HCT116 (cell line): ENCODE data around the gene RETREG1. TPM values are rescaled to one million over a fixed set of nuclear protein-coding genes. Genes with fewer than 3 reads are reported as not detected.

Experiments
- ATAC-seq: fragments of 200-7000 bp; cut with Tn5 transposase; 2 replicates; pipeline ENCODE4 v1.9.1; 2020; ENCODE audit warnings: mild to moderate bottlenecking, moderate library complexity
- BruUV-seq: library from RNA; stranded (reverse); fragments of 400-500 nt; replicated peaks from 2 replicates; lab custom pipeline; 2021; lab: Mats Ljungman, UMichigan
- CTCF ChIA-PET: fragments of 300-600 bp; sonication (Branson Sonifier 250); formaldehyde crosslinking; loops from one replicate; lab custom pipeline; 2021; ENCODE audit warnings: antibody characterized with exemption; lab: Charles Lee
- POLR2A ChIA-PET: fragments of 300-600, 350-600 bp; sonication (Branson Sonifier 250); formaldehyde crosslinking; loops from one replicate; lab custom pipeline; 2021; ENCODE audit warnings: antibody characterized with exemption; lab: Charles Lee
- RAD21 ChIA-PET, 2 experiments: fragments of 300-600 bp; sonication (Branson Sonifier 250); formaldehyde crosslinking; loops; one replicate each; lab custom pipeline; 2023; ENCODE audit warnings: low total read pairs in 2 of 2; ENCODE audit not compliant: uncharacterized antibody in 2 of 2, unreplicated experiment in 2 of 2, low non-redundant PET in 1 of 2; lab: Charles Lee
- DNase-seq: peaks from one replicate; pipeline ENCODE4 v3.0.0-alpha.2; 2010; ENCODE audit warnings: low read depth, low spot score
- H2AFZ ChIP-seq: fragments of 200-600 bp; shearing (Covaris generic), sonication (generic); 2 replicates; pipeline ENCODE4 v1.6.1; 2017; ENCODE audit warnings: low read depth, mixed run types, mixed read lengths, antibody characterized with exemption, low read length; ENCODE audit not compliant: poor library complexity, severe bottlenecking
- H3K27ac ChIP-seq: 2 replicates; pipeline ENCODE4 v1.5.1; 2012; ENCODE audit warnings: low read depth, low read length
- H3K27me3 ChIP-seq: fragments of 200-600 bp; sonication (generic); 2 replicates; pipeline ENCODE4 v1.6.1; 2016; ENCODE audit warnings: mixed run types, low read length, mixed read lengths; ENCODE audit not compliant: insufficient read depth
- H3K36me3 ChIP-seq, 2 experiments: fragments of 200-500 bp in 1 of 2; fragments of 200-600 bp in 1 of 2; sonication (Bioruptor generic) in 1 of 2; sonication (generic) in 1 of 2; 2 replicates each; pipeline versions ENCODE4 v1.5.1 to v1.6.1; 2014 to 2016; ENCODE audit warnings: low read length in 2 of 2, inconsistent platforms in 1 of 2, mixed read lengths in 1 of 2, mixed run types in 1 of 2; ENCODE audit not compliant: insufficient read depth in 2 of 2, control insufficient read depth in 1 of 2
- H3K4me1 ChIP-seq, 2 experiments: fragments of 200-600 bp in 1 of 2; sonication (generic) in 1 of 2; 2 replicates each; pipeline versions ENCODE4 v1.5.1 to v1.6.1; 2012 to 2017; ENCODE audit warnings: low read length in 2 of 2, inconsistent platforms in 1 of 2, mild to moderate bottlenecking in 1 of 2, mixed read lengths in 1 of 2, mixed run types in 1 of 2, moderate library complexity in 1 of 2; ENCODE audit not compliant: insufficient read depth in 2 of 2, control insufficient read depth in 1 of 2
- H3K4me2 ChIP-seq: fragments of 200-600 bp; sonication (generic); 2 replicates; pipeline ENCODE4 v1.6.1; 2017; ENCODE audit warnings: mixed run types, low read length, mixed read lengths
- H3K4me3 ChIP-seq, 2 experiments: fragments of 200-600 bp in 1 of 2; sonication (generic) in 1 of 2; replicated peaks in 1 of 2; 2 replicates each; pipeline ENCODE4 v1.5.1; 2011 to 2016; ENCODE audit warnings: low read length in 2 of 2, control low read depth in 1 of 2, low read depth in 1 of 2, mild to moderate bottlenecking in 1 of 2, mixed read lengths in 1 of 2, mixed run types in 1 of 2
- H3K79me2 ChIP-seq: fragments of 200-600 bp; sonication (generic); 2 replicates; pipeline ENCODE4 v1.6.1; 2017; ENCODE audit warnings: mild to moderate bottlenecking, mixed run types, low read length, moderate library complexity, mixed read lengths; ENCODE audit not compliant: insufficient read depth
- H3K9ac ChIP-seq: fragments of 200-600 bp; sonication (generic); 2 replicates; pipeline ENCODE4 v1.6.1; 2016; ENCODE audit warnings: low read length, mixed read lengths
- H3K9me2 ChIP-seq: fragments of 200-600 bp; sonication (generic), shearing (Covaris generic); 2 replicates; pipeline ENCODE4 v1.6.1; 2017; ENCODE audit warnings: mixed run types, mild to moderate bottlenecking, moderate library complexity; ENCODE audit not compliant: insufficient read depth
- H3K9me3 ChIP-seq, 2 experiments: fragments of 200-500 bp in 1 of 2; fragments of 200-600 bp in 1 of 2; sonication (Bioruptor generic) in 1 of 2; sonication (generic) in 1 of 2; 2 replicates each; pipeline ENCODE4 v1.6.1; 2014 to 2017; ENCODE audit warnings: low read length in 2 of 2, mixed read lengths in 2 of 2, inconsistent platforms in 1 of 2, low read depth in 1 of 2, mild to moderate bottlenecking in 1 of 2, mixed run types in 1 of 2, moderate library complexity in 1 of 2; ENCODE audit not compliant: control insufficient read depth in 1 of 2, insufficient read depth in 1 of 2
- H4K20me1 ChIP-seq: fragments of 200-600 bp; sonication (generic), shearing (Covaris generic); 2 replicates; pipeline ENCODE4 v1.6.1; 2017; ENCODE audit warnings: mixed run types, mild to moderate bottlenecking, moderate library complexity; ENCODE audit not compliant: insufficient read depth
- CBX3 ChIP-seq: IDR thresholded peaks from 2 replicates; pipeline ENCODE4 v1.6.1; 2012; ENCODE audit warnings: low read depth
- CEBPB ChIP-seq: IDR thresholded peaks from 2 replicates; pipeline ENCODE4 v1.6.1; 2012; ENCODE audit warnings: low read depth
- EGR1 ChIP-seq: IDR thresholded peaks from 2 replicates; pipeline ENCODE4 v1.6.1; 2012; ENCODE audit warnings: low read depth
- EZH2 ChIP-seq: fragments of 200-600 bp; sonication (generic); IDR thresholded peaks from 2 replicates; pipeline ENCODE4 v1.6.1; 2017; ENCODE audit warnings: antibody characterized with exemption, mixed run types
- EZH2phosphoT487 ChIP-seq: fragments of 200-600 bp; IDR thresholded peaks from 2 replicates; pipeline ENCODE4 v1.6.1; 2018; ENCODE audit warnings: antibody characterized with exemption, borderline replicate concordance
- FOSL1 ChIP-seq: IDR thresholded peaks from 2 replicates; pipeline ENCODE4 v1.6.1; 2012; ENCODE audit warnings: low read depth
- JUND ChIP-seq: IDR thresholded peaks from 2 replicates; pipeline ENCODE4 v1.6.1; 2012
- POLR2A ChIP-seq: IDR thresholded peaks from 2 replicates; pipeline ENCODE4 v1.7.0; 2011; ENCODE audit warnings: borderline replicate concordance; ENCODE audit not compliant: insufficient read depth, insufficient read length; ENCODE audit errors: extremely low read depth
- RAD21 ChIP-seq: IDR thresholded peaks from 2 replicates; pipeline ENCODE4 v1.6.1; 2012; ENCODE audit warnings: low read depth, mild to moderate bottlenecking
- SIN3A ChIP-seq: IDR thresholded peaks from 2 replicates; pipeline ENCODE4 v1.6.1; 2012; ENCODE audit warnings: low read depth
- SP1 ChIP-seq: IDR thresholded peaks from 2 replicates; pipeline ENCODE4 v1.6.1; 2012; ENCODE audit warnings: low read depth
- SRF ChIP-seq: IDR thresholded peaks from 2 replicates; pipeline ENCODE4 v1.6.1; 2012; ENCODE audit warnings: low read depth
- TCF7L2 ChIP-seq: IDR thresholded peaks from 2 replicates; pipeline ENCODE4 v1.7.0; 2011; ENCODE audit warnings: borderline replicate concordance, inconsistent platforms; ENCODE audit not compliant: insufficient read depth, insufficient read length; ENCODE audit errors: extremely low read depth
- ZFX ChIP-seq: fragments of 450-650 bp; IDR thresholded peaks from 2 replicates; pipeline ENCODE4 v1.6.1; 2017
- intact Hi-C: fragments of 100-400 bp; cut with micrococcal nuclease; formaldehyde crosslinking; loops from 2 replicates; pipeline ENCODE4 v1.10.0; 2022
- total RNA-seq: library from RNA; stranded (reverse); gene quantifications from one replicate; pipeline ENCODE4 v1.2.1, GENCODE V29; 2021; ENCODE audit not compliant: unreplicated experiment
- TF ChIP-seq, protein P1 (sequence below): IDR thresholded peaks from 2 replicates; pipeline ENCODE4 v1.6.1; 2012
- TF ChIP-seq, protein P2 (sequence below): IDR thresholded peaks from 2 replicates; pipeline ENCODE4 v1.6.1; 2011; ENCODE audit warnings: mild to moderate bottlenecking, low read length, moderate library complexity; ENCODE audit not compliant: insufficient replicate concordance; ENCODE audit errors: extremely low read depth
- TF ChIP-seq, protein P3 (sequence below): IDR thresholded peaks from 2 replicates; pipeline ENCODE4 v1.6.1; 2012; ENCODE audit warnings: low read depth
- TF ChIP-seq, protein P4 (sequence below): IDR thresholded peaks from 2 replicates; pipeline ENCODE4 v1.6.1; 2012

RETREG1 gene
- total RNA-seq, 1 experiment from 2014 or later, result 6.0 TPM

DNA sequence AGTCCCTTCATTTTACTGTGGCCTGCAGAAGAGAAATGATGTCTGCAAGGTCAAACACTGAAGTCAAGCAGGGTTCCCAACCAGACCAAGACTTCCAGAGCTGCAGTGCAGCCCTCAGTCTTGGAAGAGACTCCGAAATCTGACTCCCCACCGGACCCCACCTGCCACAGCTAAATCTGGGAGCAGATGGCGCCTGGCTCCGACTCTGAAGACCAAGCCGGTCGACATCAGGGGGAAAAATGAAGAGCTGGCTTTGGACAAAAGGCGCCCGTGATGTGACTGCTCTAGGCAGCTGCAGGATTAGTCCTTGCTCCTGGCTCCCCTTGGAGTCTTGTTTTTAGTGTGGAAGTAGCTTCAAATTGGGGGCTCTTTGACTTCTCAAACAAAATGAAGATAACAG, 78.8 kb downstream of the RETREG1 start (continued):
- TF ChIP-seq, protein P1, sequence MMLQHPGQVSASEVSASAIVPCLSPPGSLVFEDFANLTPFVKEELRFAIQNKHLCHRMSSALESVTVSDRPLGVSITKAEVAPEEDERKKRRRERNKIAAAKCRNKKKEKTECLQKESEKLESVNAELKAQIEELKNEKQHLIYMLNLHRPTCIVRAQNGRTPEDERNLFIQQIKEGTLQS, result no peak
- TF ChIP-seq, protein P2, sequence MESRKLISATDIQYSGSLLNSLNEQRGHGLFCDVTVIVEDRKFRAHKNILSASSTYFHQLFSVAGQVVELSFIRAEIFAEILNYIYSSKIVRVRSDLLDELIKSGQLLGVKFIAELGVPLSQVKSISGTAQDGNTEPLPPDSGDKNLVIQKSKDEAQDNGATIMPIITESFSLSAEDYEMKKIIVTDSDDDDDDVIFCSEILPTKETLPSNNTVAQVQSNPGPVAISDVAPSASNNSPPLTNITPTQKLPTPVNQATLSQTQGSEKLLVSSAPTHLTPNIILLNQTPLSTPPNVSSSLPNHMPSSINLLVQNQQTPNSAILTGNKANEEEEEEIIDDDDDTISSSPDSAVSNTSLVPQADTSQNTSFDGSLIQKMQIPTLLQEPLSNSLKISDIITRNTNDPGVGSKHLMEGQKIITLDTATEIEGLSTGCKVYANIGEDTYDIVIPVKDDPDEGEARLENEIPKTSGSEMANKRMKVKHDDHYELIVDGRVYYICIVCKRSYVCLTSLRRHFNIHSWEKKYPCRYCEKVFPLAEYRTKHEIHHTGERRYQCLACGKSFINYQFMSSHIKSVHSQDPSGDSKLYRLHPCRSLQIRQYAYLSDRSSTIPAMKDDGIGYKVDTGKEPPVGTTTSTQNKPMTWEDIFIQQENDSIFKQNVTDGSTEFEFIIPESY, result no peak

DNA sequence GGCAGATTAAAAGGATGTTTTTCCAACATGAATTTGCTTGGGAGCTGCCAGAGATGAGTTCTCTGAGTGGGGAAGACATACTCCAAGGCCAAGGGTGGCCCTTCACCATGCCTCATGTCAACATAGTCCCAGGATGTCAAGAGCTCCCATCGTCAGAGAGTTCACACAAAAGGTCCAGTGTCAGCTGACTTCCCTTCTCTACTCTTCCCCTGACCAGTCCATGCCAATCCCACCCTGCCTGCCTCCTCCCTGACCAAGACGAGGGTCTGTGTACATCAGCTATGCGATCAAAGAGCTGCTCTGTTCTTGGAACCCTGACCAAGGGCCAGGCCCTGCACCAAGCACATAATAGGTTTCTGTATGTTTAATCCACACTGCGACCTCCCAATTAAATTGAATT, 80.0 kb downstream of the RETREG1 start:
- Histone ChIP-seq H3K4me3 (no peak overlapping the region), H3K4me2 (no peak overlapping the region), H3K27ac (no peak overlapping the region), H2AFZ (no peak overlapping the region), H3K4me1 (no peaks in the 10 kb centered on the region; a peak in 1 of 4 replicates), H3K9me3 (no peaks in the 10 kb centered on the region), H3K27me3 (no peaks in the 10 kb centered on the region), H3K36me3 (no peaks in the 10 kb centered on the region), H4K20me1 (no peaks in the 10 kb centered on the region), H3K9me2 (no peaks in the 10 kb centered on the region), H3K79me2 (no peaks in the 10 kb centered on the region), H3K9ac (no peak overlapping the region)
- no peak for ATAC-seq
- no peak for DNase-seq
- ChIA-PET POLR2A (no interaction called here), CTCF (no interaction called here), RAD21 (no interaction called here)
- BruUV-seq, result no TSS peak
- intact Hi-C loops, result no loop called here
- TF ChIP-seq CEBPB, result no peak
- TF ChIP-seq TCF7L2, result no peak
- TF ChIP-seq SIN3A, result no peak
- no peak for TF ChIP-seq JUND
- TF ChIP-seq, protein P2, result no peak
- no peak for TF ChIP-seq SP1
- TF ChIP-seq POLR2A, result no peak
- no peak for TF ChIP-seq SRF
- no peak for TF ChIP-seq EGR1
- TF ChIP-seq ZFX, result no peak
- no peak for TF ChIP-seq EZH2
- no peak for TF ChIP-seq CBX3
- TF ChIP-seq, protein P3, sequence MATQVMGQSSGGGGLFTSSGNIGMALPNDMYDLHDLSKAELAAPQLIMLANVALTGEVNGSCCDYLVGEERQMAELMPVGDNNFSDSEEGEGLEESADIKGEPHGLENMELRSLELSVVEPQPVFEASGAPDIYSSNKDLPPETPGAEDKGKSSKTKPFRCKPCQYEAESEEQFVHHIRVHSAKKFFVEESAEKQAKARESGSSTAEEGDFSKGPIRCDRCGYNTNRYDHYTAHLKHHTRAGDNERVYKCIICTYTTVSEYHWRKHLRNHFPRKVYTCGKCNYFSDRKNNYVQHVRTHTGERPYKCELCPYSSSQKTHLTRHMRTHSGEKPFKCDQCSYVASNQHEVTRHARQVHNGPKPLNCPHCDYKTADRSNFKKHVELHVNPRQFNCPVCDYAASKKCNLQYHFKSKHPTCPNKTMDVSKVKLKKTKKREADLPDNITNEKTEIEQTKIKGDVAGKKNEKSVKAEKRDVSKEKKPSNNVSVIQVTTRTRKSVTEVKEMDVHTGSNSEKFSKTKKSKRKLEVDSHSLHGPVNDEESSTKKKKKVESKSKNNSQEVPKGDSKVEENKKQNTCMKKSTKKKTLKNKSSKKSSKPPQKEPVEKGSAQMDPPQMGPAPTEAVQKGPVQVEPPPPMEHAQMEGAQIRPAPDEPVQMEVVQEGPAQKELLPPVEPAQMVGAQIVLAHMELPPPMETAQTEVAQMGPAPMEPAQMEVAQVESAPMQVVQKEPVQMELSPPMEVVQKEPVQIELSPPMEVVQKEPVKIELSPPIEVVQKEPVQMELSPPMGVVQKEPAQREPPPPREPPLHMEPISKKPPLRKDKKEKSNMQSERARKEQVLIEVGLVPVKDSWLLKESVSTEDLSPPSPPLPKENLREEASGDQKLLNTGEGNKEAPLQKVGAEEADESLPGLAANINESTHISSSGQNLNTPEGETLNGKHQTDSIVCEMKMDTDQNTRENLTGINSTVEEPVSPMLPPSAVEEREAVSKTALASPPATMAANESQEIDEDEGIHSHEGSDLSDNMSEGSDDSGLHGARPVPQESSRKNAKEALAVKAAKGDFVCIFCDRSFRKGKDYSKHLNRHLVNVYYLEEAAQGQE, result no peak
- TF ChIP-seq FOSL1, result no peak
- no peak for TF ChIP-seq RAD21
- no peak for TF ChIP-seq EZH2phosphoT487
- TF ChIP-seq, protein P4, sequence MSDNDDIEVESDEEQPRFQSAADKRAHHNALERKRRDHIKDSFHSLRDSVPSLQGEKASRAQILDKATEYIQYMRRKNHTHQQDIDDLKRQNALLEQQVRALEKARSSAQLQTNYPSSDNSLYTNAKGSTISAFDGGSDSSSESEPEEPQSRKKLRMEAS, result no peak
